GM12878 (cell line): Measurements from ENCODE around the gene CENATAC. TPM values are rescaled to one million over a fixed set of nuclear protein-coding genes. Genes with fewer than 3 reads are reported as not detected.
"Not testable (repeated sequence)": the region's sequence is repeated elsewhere in the genome, so short reads cannot be mapped to it uniquely, and the experiment has no call there.

Experiments
- ATAC-seq: fragments of 200-7000 bp; cut with Tn5 transposase; 3 replicates; pipeline ENCODE4 v1.9.1; 2020; ENCODE audit warnings: mild to moderate bottlenecking, moderate library complexity
- BruUV-seq: library from RNA; stranded (reverse); fragments of 400-500 nt; replicated peaks from 2 replicates; lab custom pipeline; 2021; lab: Mats Ljungman, UMichigan
- CTCF ChIA-PET: fragments of 300-600 bp; sonication (Branson Sonifier 250); formaldehyde crosslinking; extraction: SDS; loops from one replicate; lab custom pipeline; 2021; ENCODE audit warnings: inconsistent platforms; lab: Yijun Ruan, JAX
- POLR2A ChIA-PET: fragments of 350-600 bp; formaldehyde crosslinking; extraction: SDS; loops from one replicate; lab custom pipeline; 2021; ENCODE audit warnings: inconsistent platforms; lab: Charles Lee
- RAD21 ChIA-PET: fragments of 300-600 bp; sonication (Branson Sonifier 250); formaldehyde crosslinking; loops from one replicate; lab custom pipeline; 2023; ENCODE audit warnings: antibody characterized with exemption; ENCODE audit not compliant: unreplicated experiment; lab: Charles Lee
- SMC1A ChIA-PET: fragments of 300-600 bp; sonication (Branson Sonifier 250); formaldehyde crosslinking; loops from one replicate; lab custom pipeline; 2023; ENCODE audit not compliant: unreplicated experiment, uncharacterized antibody; lab: Charles Lee
- DNase-seq: peaks from one replicate; pipeline ENCODE4 v3.0.0-alpha.2; 2011; ENCODE audit warnings: low read depth, low spot score
- FAIRE-seq: peaks from 3 replicates; lab custom pipeline; 2011; peaks lifted over from hg19 to GRCh38; lab: Jason Lieb, UNC
- H2AFZ ChIP-seq: 2 replicates; pipeline ENCODE4 v1.6.0; 2011; ENCODE audit warnings: low read depth, low read length, control low read depth; ENCODE audit not compliant: control insufficient read depth
- H3K27ac ChIP-seq: 2 replicates; pipeline ENCODE4 v1.5.1; 2011; ENCODE audit warnings: control low read depth; ENCODE audit not compliant: control insufficient read depth, insufficient read depth
- H3K27me3 ChIP-seq, 2 experiments: replicated peaks in 1 of 2; 2 replicates each; pipeline versions ENCODE4 v1.6.0 to v1.6.1; 2011; ENCODE audit warnings: low read length in 1 of 2; ENCODE audit not compliant: control insufficient read depth in 2 of 2, insufficient read depth in 2 of 2
- H3K36me3 ChIP-seq, 2 experiments: 2 replicates each; pipeline ENCODE4 v1.5.1; 2011; ENCODE audit warnings: low read length in 1 of 2; ENCODE audit not compliant: control insufficient read depth in 2 of 2, insufficient read depth in 2 of 2
- H3K4me1 ChIP-seq: 2 replicates; pipeline ENCODE4 v1.6.1; 2011; ENCODE audit warnings: mild to moderate bottlenecking, low read length, moderate library complexity, mixed read lengths; ENCODE audit not compliant: control insufficient read depth, insufficient read depth
- H3K4me2 ChIP-seq: 2 replicates; pipeline ENCODE4 v1.6.0; 2011; ENCODE audit warnings: control low read depth; ENCODE audit not compliant: control insufficient read depth, insufficient read depth
- H3K4me3 ChIP-seq: fragments of 200-600 bp; sonication (generic); 2 replicates; pipeline ENCODE4 v1.5.1; 2016
- H3K79me2 ChIP-seq: 2 replicates; pipeline ENCODE4 v1.6.0; 2011; ENCODE audit warnings: low read length; ENCODE audit not compliant: control insufficient read depth, insufficient read depth
- H3K9ac ChIP-seq: 2 replicates; pipeline ENCODE4 v1.8.0; 2011; ENCODE audit warnings: low read length, control low read depth, mixed read lengths; ENCODE audit not compliant: control insufficient read depth, insufficient read depth
- H3K9me3 ChIP-seq: replicated peaks from 3 replicates; pipeline ENCODE4 v1.5.1; 2011; ENCODE audit warnings: mild to moderate bottlenecking, low read length; ENCODE audit not compliant: control insufficient read depth, insufficient read depth
- H4K20me1 ChIP-seq: 2 replicates; pipeline ENCODE4 v1.6.0; 2011; ENCODE audit not compliant: control insufficient read depth, insufficient read depth
- CTCF ChIP-seq, 3 experiments: IDR thresholded peaks in 2 of 3; conservative IDR thresholded peaks in 1 of 3; 2 replicates each; pipeline ENCODE4 v1.5.1; 2011; ENCODE audit warnings: low read depth in 3 of 3, low read length in 3 of 3, mild to moderate bottlenecking in 3 of 3, control low read depth in 2 of 3, moderate library complexity in 2 of 3, inconsistent platforms in 1 of 3, mixed read lengths in 1 of 3; ENCODE audit not compliant: control insufficient read depth in 2 of 3, insufficient read depth in 1 of 3; ENCODE audit errors: extremely low read depth in 1 of 3
- HCFC1 ChIP-seq: fragments of 150-350 bp; IDR thresholded peaks from 2 replicates; pipeline ENCODE4 v1.6.1; 2014; ENCODE audit warnings: low read length
- HSF1 ChIP-seq: fragments of 150-350 bp; IDR thresholded peaks from 2 replicates; pipeline ENCODE4 v1.6.1; 2014; ENCODE audit warnings: mild to moderate bottlenecking, low read depth, low read length
- PAX5 ChIP-seq: IDR thresholded peaks from 2 replicates; pipeline ENCODE4 v1.6.1; 2011; ENCODE audit warnings: low read depth, low read length, borderline replicate concordance
- POU2F2 ChIP-seq: IDR thresholded peaks from 3 replicates; pipeline ENCODE4 v1.6.1; 2011; ENCODE audit warnings: low read depth, mild to moderate bottlenecking, low read length, borderline replicate concordance
- RAD21 ChIP-seq: IDR thresholded peaks from 2 replicates; pipeline ENCODE4 v1.6.1; 2011; ENCODE audit warnings: mild to moderate bottlenecking, low read depth, low read length, moderate library complexity; ENCODE audit not compliant: insufficient read depth
- RB1 ChIP-seq: fragments of 450-650 bp; formaldehyde crosslinking; IDR thresholded peaks from 2 replicates; pipeline ENCODE4 v1.6.1; 2017; ENCODE audit warnings: mild to moderate bottlenecking, borderline replicate concordance
- RELA ChIP-seq: fragments of 450-650 bp; IDR thresholded peaks from 2 replicates; pipeline ENCODE4 v1.8.0; 2014; ENCODE audit warnings: borderline replicate concordance; ENCODE audit not compliant: partially characterized antibody
- SMARCA5 ChIP-seq: fragments of 450-650 bp; IDR thresholded peaks from 2 replicates; pipeline ENCODE4 v1.6.1; 2017; ENCODE audit warnings: mild to moderate bottlenecking
- SMC3 ChIP-seq: IDR thresholded peaks from 2 replicates; pipeline ENCODE4 v1.6.1; 2011; ENCODE audit warnings: low read length, improper control_type of control experiment, borderline replicate concordance
- STAT1 ChIP-seq: fragments of 450-650 bp; conservative IDR thresholded peaks from 2 replicates; pipeline ENCODE4 v1.6.1; 2014; ENCODE audit warnings: antibody characterized with exemption, mild to moderate bottlenecking
- WGBS: methylation state at CpG from one replicate; pipeline ENCODE4 v1.1.6; 2016; ENCODE audit warnings: low lambda C conversion rate; ENCODE audit not compliant: insufficient replicate concordance, insufficient coverage; ENCODE audit errors: missing lambda C conversion rate; 5-methylcytosine and 5-hydroxymethylcytosine counted together
- in situ Hi-C: fragments of 300-500 bp; cut with MboI; formaldehyde crosslinking; loops from 9 replicates; pipeline ENCODE4 v1.14.3; 2018; ENCODE audit warnings: mixed read lengths
- intact Hi-C: fragments of 100-400 bp; cut with micrococcal nuclease; formaldehyde crosslinking; loops from one replicate; pipeline ENCODE4 v1.14.2; 2022; ENCODE audit not compliant: unreplicated experiment
- polyA plus RNA-seq, 11 experiments: library from polyadenylated mRNA; depleted of rRNA in 4 of 11; unstranded in 6 of 11; stranded (reverse) in 5 of 11; fragments of >200 nt; fragmentation: Nextera tagmentation in 4 of 11; fragmentation: Illumina TruSeq in 1 of 11; extraction: Ambion mirVana in 4 of 11; extraction: Trizol in 1 of 11; gene quantifications; 1 replicate in 1 of 11; 2 replicates in 10 of 11; pipeline versions ENCODE4 v1.2.1 to v1.2.3, GENCODE V29; 2011 to 2016; ENCODE audit warnings: inconsistent platforms in 2 of 11, missing spikeins in 2 of 11, low read depth in 1 of 11
- total RNA-seq, 4 experiments: library from RNA; depleted of rRNA in 3 of 4; stranded (reverse); fragments of >200 nt in 3 of 4; fragmentation: Illumina TruSeq in 1 of 4; extraction: Trizol in 1 of 4; gene quantifications; 2 replicates each; pipeline versions ENCODE4 v1.2.1 to v1.2.3, GENCODE V29; 2013 to 2021

CENATAC gene
- total and polyA plus RNA-seq, 10 of the 15 experiments (the other 5 are each of a cell fraction or from before 2014, with no cell fraction given): 4.8 to 37.1 (median 24.1) TPM

DNA sequence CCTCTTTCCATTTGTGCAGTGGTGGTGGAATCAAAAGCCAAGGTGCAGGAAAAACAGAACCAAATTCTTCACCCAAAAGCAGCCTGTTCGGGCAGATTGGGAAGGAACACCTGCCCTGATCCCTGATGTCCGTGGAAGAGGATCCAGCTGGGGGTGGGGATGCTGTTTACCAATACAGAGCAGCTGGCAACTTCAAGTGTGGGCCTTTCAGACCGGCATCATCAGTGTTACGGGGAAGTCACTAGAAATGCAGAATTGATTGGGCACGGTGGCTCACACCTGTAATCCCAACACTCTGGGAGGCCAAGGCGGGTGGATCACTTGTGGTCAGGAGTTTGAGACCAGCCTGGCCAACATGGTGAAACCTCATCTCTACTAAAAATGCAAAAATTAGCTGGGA, 44.0 kb upstream of the CENATAC start:
- SMC1A ChIA-PET: interaction anchor here (1.4 kb wide), 1 partner anchor 21 kb away, joined by 5 read pairs; no protein-coding TSS in a partner anchor

GRCh38 chr11:118956094-118956846, 41.7 kb upstream of the CENATAC start, which contains the start of gene UPK2:
Gene UPK2 (plus strand): TSS chr11:118956298. CDS start chr11:118956351, 53 bp downstream.
- ATAC-seq (peak; percentile 100), FAIRE-seq (peak; percentile 96), DNase-seq (peak; percentile 19)
- Histone ChIP-seq H3K4me1 (no peaks in the 10 kb centered on the region), H3K4me2 (no peak within 1 kb of the TSS), H2AFZ (no peak within 1 kb of the TSS), H3K79me2 (no peaks in the 10 kb centered on the region), H3K36me3 (no peaks in the 10 kb centered on the region), H4K20me1 (no peaks in the 10 kb centered on the region), H3K9me3 (no peaks in the 10 kb centered on the region), H3K4me3 (no peak within 1 kb of the TSS), H3K27me3 (peaks cover 0 to 9% of the 10 kb centered on the region in 2 experiments; a peak in 2 of 4 replicates), H3K9ac (no peak within 1 kb of the TSS), H3K27ac (no peak within 1 kb of the TSS)
- ChIA-PET SMC1A (interaction anchor here (0.9 to 1.4 kb wide), 5 partner anchors 14 to 262 kb away, joined by 3 to 8 read pairs (median 3); no protein-coding TSS in a partner anchor), CTCF (interaction anchor here (0.6 to 3.5 kb wide), 19 partner anchors 9 to 375 kb away, joined by 3 to 18 read pairs (median 5); partner anchors contain the start of gene CENATAC), POLR2A (no interaction called here), RAD21 (interaction anchor here (1.0 to 2.2 kb wide), 7 partner anchors 23 to 361 kb away, joined by 3 to 7 read pairs (median 5); no protein-coding TSS in a partner anchor)
- WGBS: 0% methylated on average over 7 of the region's 7 CpGs
- intact Hi-C loops: loop anchor here (1.0 to 2.0 kb wide), 3 partner anchors 25 to 265 kb away; no protein-coding TSS in a partner anchor
- no TSS peak for BruUV-seq
- in situ Hi-C loops: loop anchor here (5.0 kb wide), 1 partner anchor 49 kb away; no protein-coding TSS in a partner anchor
- peak; percentile 72; the same call in 1 of the 2 replicates for TF ChIP-seq SMARCA5
- no peak for TF ChIP-seq HSF1
- TF ChIP-seq CTCF (IDR thresholded peaks at IDR 0.05 in 2 of 3, conservative IDR thresholded peaks at IDR 0.05 in 1 of 3; ENCODE audit: control insufficient read depth in 2 of 3, extremely low read depth in 1 of 3, insufficient read depth in 1 of 3, low read depth in 3 of 3, low read length in 3 of 3): peak; percentile 91 to 98 (median 97)
- peak; percentile 42; the same call in 1 of the 2 replicates for TF ChIP-seq RB1
- TF ChIP-seq SMC3: peak; percentile 99
- TF ChIP-seq RELA: peak; percentile 67
- no peak for TF ChIP-seq PAX5
- peak; percentile 94 for TF ChIP-seq RAD21
- no peak for TF ChIP-seq HCFC1
- 0 out of 2 replicates have a peak, but pooled peaks have one; percentile 68 for TF ChIP-seq STAT1
- peak; percentile 46; the same call in 1 of the 3 replicates for TF ChIP-seq POU2F2

More for the DNA sequence above, 44.0 kb upstream of the CENATAC start:
- H3K4me1 ChIP-seq, ATAC-seq, H4K20me1 ChIP-seq, H3K27ac ChIP-seq, in situ Hi-C loops, H3K9me3 ChIP-seq, H3K27me3 ChIP-seq, H3K4me3 ChIP-seq, H2AFZ ChIP-seq, DNase-seq, H3K9ac ChIP-seq, RAD21 ChIA-PET, H3K79me2 ChIP-seq, FAIRE-seq, H3K4me2 ChIP-seq, intact Hi-C loops, BruUV-seq, H3K36me3 ChIP-seq: not testable (repeated sequence)
- ChIA-PET CTCF (interaction anchor here (0.8 to 1.9 kb wide), 4 partner anchors 21 to 264 kb away, joined by 3 to 9 read pairs (median 6); no protein-coding TSS in a partner anchor), POLR2A (interaction anchor here (0.5 kb wide), 1 partner anchor 239 kb away, joined by 3 read pairs; no protein-coding TSS in a partner anchor)
- 17% methylated on average over 6 of the region's 6 CpGs for WGBS
